ENCODE measurements around the gene PWP1.

Gene PWP1

DNA sequence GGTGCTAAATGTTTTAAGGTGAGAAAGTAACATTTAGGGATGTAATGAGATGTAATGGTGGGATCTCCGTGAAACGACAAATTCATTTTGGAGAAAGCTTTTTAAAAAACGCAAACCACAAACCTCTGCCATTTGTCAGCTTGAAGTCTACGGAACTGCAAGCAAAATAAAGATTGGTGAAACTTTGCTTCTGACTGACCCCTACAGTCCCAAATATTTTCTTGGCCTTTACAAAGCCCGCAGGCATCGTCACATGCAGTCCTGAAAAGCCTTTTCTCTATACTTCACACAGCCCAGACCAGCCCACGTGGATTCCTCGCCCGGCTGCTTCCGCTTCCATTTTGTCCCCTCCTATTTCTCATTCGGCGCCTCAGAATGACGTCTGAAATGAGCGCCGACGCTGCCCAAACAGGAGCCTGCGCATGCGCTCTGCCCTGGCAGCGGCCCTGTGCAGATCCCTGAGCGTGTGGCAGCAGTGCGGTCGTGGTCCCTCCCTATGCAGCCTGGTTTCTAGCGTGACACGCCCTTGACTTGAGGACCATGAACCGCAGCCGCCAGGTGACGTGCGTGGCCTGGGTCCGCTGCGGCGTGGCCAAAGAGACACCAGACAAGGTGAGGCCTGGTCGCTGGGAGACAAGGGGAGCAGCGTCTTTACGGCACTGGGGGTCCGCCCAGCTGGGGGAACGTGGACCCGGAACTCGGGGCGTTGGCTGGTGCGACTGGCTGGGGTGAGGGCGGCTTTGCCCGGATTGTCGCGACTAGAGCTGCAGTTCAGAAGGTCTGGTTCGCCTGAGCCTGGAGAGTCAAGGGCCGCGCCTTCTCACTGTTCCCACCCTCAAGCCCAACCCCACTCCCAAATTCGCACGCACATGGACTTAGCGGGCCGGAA is at the start of gene PWP1:
Gene PWP1, plus strand, starts transcription at position 440 of the 889 bp plus-strand sequence. Its CDS starts 101 bp downstream, at position 541.
- TF ChIP-seq, protein P1, sequence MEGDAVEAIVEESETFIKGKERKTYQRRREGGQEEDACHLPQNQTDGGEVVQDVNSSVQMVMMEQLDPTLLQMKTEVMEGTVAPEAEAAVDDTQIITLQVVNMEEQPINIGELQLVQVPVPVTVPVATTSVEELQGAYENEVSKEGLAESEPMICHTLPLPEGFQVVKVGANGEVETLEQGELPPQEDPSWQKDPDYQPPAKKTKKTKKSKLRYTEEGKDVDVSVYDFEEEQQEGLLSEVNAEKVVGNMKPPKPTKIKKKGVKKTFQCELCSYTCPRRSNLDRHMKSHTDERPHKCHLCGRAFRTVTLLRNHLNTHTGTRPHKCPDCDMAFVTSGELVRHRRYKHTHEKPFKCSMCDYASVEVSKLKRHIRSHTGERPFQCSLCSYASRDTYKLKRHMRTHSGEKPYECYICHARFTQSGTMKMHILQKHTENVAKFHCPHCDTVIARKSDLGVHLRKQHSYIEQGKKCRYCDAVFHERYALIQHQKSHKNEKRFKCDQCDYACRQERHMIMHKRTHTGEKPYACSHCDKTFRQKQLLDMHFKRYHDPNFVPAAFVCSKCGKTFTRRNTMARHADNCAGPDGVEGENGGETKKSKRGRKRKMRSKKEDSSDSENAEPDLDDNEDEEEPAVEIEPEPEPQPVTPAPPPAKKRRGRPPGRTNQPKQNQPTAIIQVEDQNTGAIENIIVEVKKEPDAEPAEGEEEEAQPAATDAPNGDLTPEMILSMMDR (IDR thresholded peaks at IDR 0.05): no peak
- Mint-ChIP-seq H3K4me1 (peaks cover 29% of the 10 kb centered on the region), H3K9me3 (peaks cover 11% of the 10 kb centered on the region), H3K27me3 (ENCODE audit: low read depth, poor library complexity) (peaks cover 6% of the 10 kb centered on the region), H3K36me3 (ENCODE audit: low read depth) (peaks cover 20% of the 10 kb centered on the region), H3K4me3 (peak within 1 kb of the TSS; percentile 94), H3K27ac (peak within 1 kb of the TSS; percentile 92)
- DNase-seq: peak; percentile 96

DNA sequence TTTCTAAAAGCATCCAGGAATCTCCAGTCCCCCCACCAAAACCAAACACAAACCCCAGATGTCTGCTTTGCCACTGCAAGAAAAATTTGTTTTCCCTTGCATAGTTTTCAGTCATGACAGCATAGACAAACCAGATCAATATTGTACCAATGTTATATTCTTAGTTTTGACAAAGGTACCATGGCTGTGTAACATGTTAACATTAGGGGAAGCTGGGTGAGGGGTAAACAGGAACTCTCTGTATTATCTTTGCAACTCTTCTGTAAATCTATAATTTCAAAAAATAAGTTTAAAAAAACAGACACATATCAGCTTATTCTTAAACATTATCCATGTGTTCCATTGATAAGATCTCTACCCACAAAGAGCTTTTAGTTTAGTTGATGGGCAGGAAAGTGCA is 44.4 kb upstream of the PWP1 start:
- H3K4me3 Mint-ChIP-seq: no peak overlapping the region

DNA sequence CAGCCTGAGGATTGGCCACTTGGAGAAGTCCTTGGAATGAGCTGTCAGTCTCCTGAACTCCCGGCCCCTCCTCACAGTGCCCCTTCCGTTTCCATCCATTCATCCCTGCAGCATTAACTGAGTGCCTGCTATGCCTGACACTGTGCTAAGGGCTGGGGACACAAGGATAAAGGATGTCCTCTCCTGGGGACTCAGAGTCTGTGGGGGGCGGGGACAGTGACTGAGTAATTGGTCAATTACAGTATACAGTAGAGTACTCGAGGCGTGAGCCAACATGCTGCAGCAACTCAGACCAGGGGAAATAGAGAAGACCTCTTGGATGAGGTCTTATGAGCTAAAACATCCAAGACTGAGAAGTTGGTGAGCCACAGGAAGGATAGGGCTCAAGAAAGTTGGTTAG is 43.4 kb upstream of the PWP1 start:
- no peaks in the 10 kb centered on the region for H3K9me3 Mint-ChIP-seq
- no peak overlapping the region for H3K4me3 Mint-ChIP-seq
- TF ChIP-seq, protein P1 (IDR thresholded peaks at IDR 0.05): no peak
- DNase-seq: no peak
- H3K27ac Mint-ChIP-seq: no peak overlapping the region
- peaks cover 32% of the 10 kb centered on the region for H3K27me3 Mint-ChIP-seq (ENCODE audit: low read depth, poor library complexity)
- H3K4me1 Mint-ChIP-seq: peaks cover 17% of the 10 kb centered on the region
- peaks cover 23% of the 10 kb centered on the region for H3K36me3 Mint-ChIP-seq (ENCODE audit: low read depth)

More for the DNA sequence above, 44.4 kb upstream of the PWP1 start:
- H3K4me1 Mint-ChIP-seq: peaks cover 10% of the 10 kb centered on the region
- H3K27me3 Mint-ChIP-seq (ENCODE audit: low read depth, poor library complexity): peaks cover 32% of the 10 kb centered on the region
- TF ChIP-seq, protein P1 (IDR thresholded peaks at IDR 0.05): no peak
- DNase-seq: no peak
- H3K27ac Mint-ChIP-seq: no peak overlapping the region
- no peaks in the 10 kb centered on the region for H3K9me3 Mint-ChIP-seq
- H3K36me3 Mint-ChIP-seq (ENCODE audit: low read depth): peaks cover 23% of the 10 kb centered on the region

DNA sequence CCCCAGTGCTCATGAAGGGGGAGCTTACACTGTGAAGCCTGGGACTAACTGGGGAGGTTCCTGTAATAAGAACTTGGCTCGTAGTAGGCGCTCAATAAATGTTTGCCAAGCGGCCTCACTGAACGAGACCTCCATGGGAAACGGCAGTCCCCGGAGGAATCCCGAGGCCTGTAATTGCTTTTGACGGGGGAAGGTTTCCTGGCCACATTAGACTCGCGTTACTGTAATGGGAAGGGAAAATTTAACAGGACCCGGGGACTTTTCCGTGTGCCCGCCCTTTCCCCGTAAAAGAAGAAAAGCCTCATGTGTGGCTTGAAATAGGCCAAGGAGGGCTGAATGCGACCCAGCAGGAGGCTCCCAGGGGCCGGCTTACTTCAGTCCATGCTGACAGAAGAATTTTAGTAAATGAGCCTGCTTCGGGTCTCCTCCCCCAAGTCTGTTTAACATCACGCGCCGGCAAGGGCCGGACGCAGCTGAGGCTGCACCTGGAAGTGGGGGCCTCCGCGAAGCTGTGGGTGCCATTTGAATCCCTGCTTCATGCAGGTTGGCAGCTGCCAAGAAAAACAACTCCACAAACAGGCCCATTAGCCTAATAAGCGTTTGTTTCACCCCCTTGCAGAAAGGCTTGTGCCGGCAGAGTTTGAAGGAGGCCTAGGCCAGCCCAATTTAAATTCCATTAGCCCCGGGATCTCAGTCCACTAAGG is 39.8 kb upstream of the PWP1 start:
- TF ChIP-seq, protein P1 (IDR thresholded peaks at IDR 0.05): no peak
- Mint-ChIP-seq H3K36me3 (ENCODE audit: low read depth) (peaks cover 12% of the 10 kb centered on the region), H3K27me3 (ENCODE audit: low read depth, poor library complexity) (peaks cover 16% of the 10 kb centered on the region), H3K4me3 (peak overlapping the region; percentile 58), H3K27ac (peak overlapping the region; percentile 29), H3K9me3 (no peaks in the 10 kb centered on the region), H3K4me1 (peaks cover 17% of the 10 kb centered on the region)
- peak; percentile 33 for DNase-seq

DNA sequence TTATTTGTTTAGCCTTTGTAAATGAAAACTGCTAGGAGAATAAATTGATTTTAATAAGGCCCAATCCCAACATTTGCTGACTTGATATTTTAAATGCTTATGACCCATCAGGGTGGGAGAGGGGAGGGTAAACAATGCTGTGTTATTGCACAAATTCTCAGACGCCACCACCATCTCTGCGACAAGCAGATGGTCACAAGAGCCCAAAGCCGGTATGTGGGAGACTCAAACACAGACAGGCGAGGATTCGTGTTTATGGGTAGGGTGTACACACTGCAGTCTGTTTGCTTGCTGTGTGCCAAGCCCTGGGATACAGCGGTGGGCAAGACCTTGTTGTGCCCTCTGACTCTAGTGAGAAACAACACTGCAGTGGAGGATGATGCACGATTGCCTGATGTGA is 39.2 kb upstream of the PWP1 start:
- H3K4me3 Mint-ChIP-seq: no peak overlapping the region
- H3K27me3 Mint-ChIP-seq (ENCODE audit: low read depth, poor library complexity): peaks cover 12% of the 10 kb centered on the region
- TF ChIP-seq, protein P1 (IDR thresholded peaks at IDR 0.05): no peak
- H3K4me1 Mint-ChIP-seq: peaks cover 21% of the 10 kb centered on the region
- H3K9me3 Mint-ChIP-seq: no peaks in the 10 kb centered on the region
- H3K36me3 Mint-ChIP-seq (ENCODE audit: low read depth): peaks cover 7% of the 10 kb centered on the region
- no peak for DNase-seq
- no peak overlapping the region for H3K27ac Mint-ChIP-seq
